Epithelial cell of proximal tubule (primary cell): ENCODE measurements around the gene SHBG. TPM values are rescaled to one million over a fixed set of nuclear protein-coding genes. Genes with fewer than 3 reads are reported as not detected.
"Not testable (repeated sequence)": the region's sequence is repeated elsewhere in the genome, so short reads cannot be mapped to it uniquely, and the experiment has no call there.

ENCODE experiments used
- DNase-seq: peaks from one replicate; pipeline ENCODE4 v3.0.0-alpha.2; 2011; ENCODE audit warnings: low read depth
- H3K4me3 ChIP-seq: 2 replicates; pipeline ENCODE4 v1.5.1; 2011; ENCODE audit warnings: low read depth, mild to moderate bottlenecking, low read length
- CTCF ChIP-seq: conservative IDR thresholded peaks from 2 replicates; pipeline ENCODE4 v1.5.1; 2012; ENCODE audit warnings: low read depth, mild to moderate bottlenecking, low read length
- total RNA-seq: library from RNA; depleted of rRNA; stranded (reverse); fragments of >200 nt; gene quantifications from 2 replicates; pipeline ENCODE4 v1.2.3, GENCODE V29; 2015

The SHBG gene
- total RNA-seq, 1 donor from 2014 or later = not detected

GRCh38 chr17:7613769-7614424 is 16.0 kb upstream of the SHBG start:
- no peak for DNase-seq
- TF ChIP-seq CTCF = peak; percentile 22
- H3K4me3 ChIP-seq = peak overlapping the region; percentile 92

DNA sequence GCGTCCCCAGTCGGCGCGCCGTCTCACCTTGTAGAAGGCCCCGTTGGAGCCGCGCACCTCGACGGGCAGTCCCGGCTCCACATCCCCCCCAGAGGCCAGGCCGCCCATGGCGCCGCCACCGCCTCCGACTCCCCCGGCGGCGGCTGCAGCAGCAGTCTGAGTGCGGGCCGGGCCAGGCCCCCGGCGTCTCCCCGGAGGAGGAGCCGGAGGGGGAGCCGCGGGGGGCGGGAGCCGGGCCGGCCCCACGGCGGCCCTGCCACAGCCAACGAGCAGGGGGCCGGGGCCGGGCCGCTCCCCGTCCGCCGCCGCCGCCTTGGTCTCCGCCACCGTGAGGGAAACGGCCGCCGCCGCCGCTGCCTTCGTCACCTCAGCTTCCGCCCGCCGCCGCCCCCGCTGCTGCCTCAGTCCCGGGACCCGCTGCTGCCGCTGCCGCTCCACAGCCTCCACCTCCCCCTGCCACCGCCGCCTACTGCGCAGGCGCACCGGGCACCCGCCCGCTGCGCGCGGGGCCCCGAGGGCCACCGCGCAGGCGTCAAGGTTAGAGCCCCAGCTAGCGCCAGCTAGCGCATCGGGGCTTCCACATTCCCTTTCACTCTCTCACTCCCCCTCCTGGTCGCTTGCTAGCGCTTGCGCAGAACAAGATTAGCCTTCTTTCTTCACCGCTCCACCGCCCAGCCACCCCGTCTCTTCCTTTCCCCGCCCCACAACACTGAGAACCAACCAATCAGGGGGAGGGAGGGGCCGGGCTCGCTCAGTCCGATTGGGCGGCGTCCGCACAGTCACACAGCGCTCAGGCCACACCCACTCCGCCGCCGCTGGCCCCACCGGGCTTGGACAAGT is 15.3 kb upstream of the SHBG start, which contains the start of gene FXR2:
TSS of gene FXR2 (minus strand) at position 473 of the 840 bp plus-strand sequence. CDS start at position 108, 365 bp downstream.
- peak; percentile 93 for DNase-seq
- peak within 1 kb of the TSS; percentile 92 for H3K4me3 ChIP-seq
- peak; percentile 59 for TF ChIP-seq CTCF

DNA sequence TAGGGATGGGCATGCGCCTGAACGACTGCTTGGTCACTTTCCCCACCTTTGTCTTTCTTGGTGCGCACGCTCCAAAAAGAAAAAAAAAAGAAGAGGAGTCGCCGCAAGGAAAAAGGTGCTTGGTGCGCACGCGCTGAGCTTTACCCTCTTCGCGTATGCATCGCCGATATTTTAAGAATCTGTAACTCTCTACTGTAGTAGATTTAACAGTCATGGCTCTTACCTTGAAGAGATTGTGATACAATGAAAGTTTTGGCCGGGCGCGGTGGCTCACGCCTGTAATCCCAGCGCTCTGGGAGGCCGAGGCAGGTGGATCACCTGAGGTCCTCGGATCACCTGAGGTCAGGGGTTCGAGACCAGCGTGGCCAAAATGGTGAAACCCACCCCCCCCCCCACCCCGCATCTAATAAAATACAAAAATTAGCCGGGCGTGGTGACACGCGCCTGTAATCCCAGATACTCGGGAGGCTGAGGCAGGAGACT is 14.6 kb upstream of the SHBG start:
- TF ChIP-seq CTCF = no peak
- no peak for DNase-seq

GRCh38 chr17:7618608-7619007 is 11.3 kb upstream of the SHBG start:
- no peak overlapping the region for H3K4me3 ChIP-seq
- no peak for DNase-seq
- no peak for TF ChIP-seq CTCF

More for the DNA sequence above, 14.6 kb upstream of the SHBG start:
- H3K4me3 ChIP-seq = peak overlapping the region; percentile 54

GRCh38 chr17:7620835-7621234 is 9.1 kb upstream of the SHBG start:
- no peak overlapping the region for H3K4me3 ChIP-seq
- DNase-seq = no peak
- no peak for TF ChIP-seq CTCF

GRCh38 chr17:7623661-7624060 is 6.3 kb upstream of the SHBG start:
- TF ChIP-seq CTCF = no peak
- no peak for DNase-seq
- no peak overlapping the region for H3K4me3 ChIP-seq

DNA sequence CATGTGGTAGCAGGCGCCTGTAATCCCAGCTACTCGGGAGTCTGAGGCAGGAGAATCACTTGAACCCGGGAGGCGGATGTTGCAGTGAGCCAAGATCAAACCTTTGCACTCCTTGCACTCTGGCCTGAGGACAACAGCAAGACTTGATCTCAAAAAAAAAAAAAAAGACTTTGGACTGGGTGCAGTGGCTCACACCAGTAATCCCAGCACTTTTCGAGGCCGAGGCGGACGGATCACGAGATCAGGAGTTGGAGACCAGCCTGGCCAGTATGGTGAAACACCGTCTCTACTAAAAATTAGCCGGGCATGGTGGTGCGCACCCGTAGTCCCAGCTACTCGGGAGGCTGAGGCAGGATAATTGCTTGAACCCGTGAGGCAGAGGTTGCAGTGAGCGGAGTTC is 4.2 kb upstream of the SHBG start:
- not testable (repeated sequence) for H3K4me3 ChIP-seq, DNase-seq
